Kidney (tissue), 14 donors: Measurements from ENCODE around the gene GPN1. TPM values are rescaled to one million over a fixed set of nuclear protein-coding genes. Genes with fewer than 3 reads are reported as not detected.

Experiments used
- DNase-seq, 5 donors: peaks; one replicate each; pipeline ENCODE4 v3.0.0-alpha.2; 2013 to 2020
- FAIRE-seq: peaks from 2 replicates; lab custom pipeline; 2012; peaks lifted over from hg19 to GRCh38; lab: Jason Lieb, UNC
- H3K27ac ChIP-seq, 2 donors: one replicate each; pipeline ENCODE4 v1.7.0; 2013; ENCODE audit warnings: low read depth in 2 of 2, low read length in 2 of 2, inconsistent platforms in 1 of 2
- H3K27me3 ChIP-seq: one replicate; pipeline ENCODE4 v1.7.1; 2013; ENCODE audit warnings: low read length, inconsistent platforms; ENCODE audit not compliant: control insufficient read depth, insufficient read depth
- H3K36me3 ChIP-seq, 3 donors: one replicate each; pipeline versions ENCODE4 v1.7.0 to v1.7.1; 2013; ENCODE audit warnings: low read length in 3 of 3, control low read depth in 1 of 3, inconsistent platforms in 1 of 3; ENCODE audit not compliant: insufficient read depth in 3 of 3, control insufficient read depth in 2 of 3
- H3K4me1 ChIP-seq, 3 donors: one replicate each; pipeline versions ENCODE4 v1.7.0 to v1.7.1; 2013; ENCODE audit warnings: low read length in 3 of 3, inconsistent platforms in 1 of 3, low read depth in 1 of 3; ENCODE audit not compliant: control insufficient read depth in 2 of 3, insufficient read depth in 2 of 3
- H3K4me3 ChIP-seq, 3 donors: one replicate each; pipeline versions ENCODE4 v1.7.0 to v1.8.1; 2013; ENCODE audit warnings: low read length in 3 of 3, control low read depth in 1 of 3, inconsistent platforms in 1 of 3
- H3K9ac ChIP-seq, 3 donors: one replicate each; pipeline versions ENCODE4 v1.7.0 to v1.7.1; 2013; ENCODE audit warnings: low read length in 3 of 3, control low read depth in 1 of 3, inconsistent platforms in 1 of 3
- H3K9me3 ChIP-seq, 3 donors: one replicate each; pipeline versions ENCODE4 v1.7.0 to v1.7.1; 2013; ENCODE audit warnings: low read length in 3 of 3, control low read depth in 1 of 3, inconsistent platforms in 1 of 3; ENCODE audit not compliant: control insufficient read depth in 2 of 3, insufficient read depth in 1 of 3
- CTCF ChIP-seq: IDR thresholded peaks from 3 replicates; pipeline ENCODE4 v1.5.1; 2012; ENCODE audit warnings: mild to moderate bottlenecking, moderate library complexity, borderline replicate concordance; ENCODE audit not compliant: insufficient read depth; ENCODE audit errors: extremely low read depth
- intact Hi-C: fragments of 100-400 bp; cut with DNase I; formaldehyde crosslinking; loops from one replicate; pipeline ENCODE4 v1.11.1; 2022
- polyA plus RNA-seq: library from polyadenylated mRNA; stranded (reverse); fragments of 350-450 nt; fragmentation: Illumina TruSeq; extraction: RNeasy Lipid Tissue Mini Kit (QIAGEN cat#74804); gene quantifications from one replicate; pipeline ENCODE4 v1.2.3, GENCODE V29; 2014; ENCODE audit warnings: low read depth, low replicate concordance; ENCODE audit not compliant: insufficient read depth
- total RNA-seq: library from RNA; stranded (reverse); fragmentation: NEBNext Ultra II Directional; extraction: Animal tissue kit (Norgen Biotek cat#: 25700); gene quantifications from one replicate; pipeline ENCODE4 v1.2.1, GENCODE V29; 2021
- donor health status: control.
- donor health status: control.
- donor health status: control.
- donor health status: control.
- donor health status: control.
- donor health status: DM: yes; HTN: yes; CAD: no.
- donor health status: Normal renal cell carcinoma (clear cell type).

GPN1 gene
- total and polyA plus RNA-seq, 2 donors from 2014 or later: 28.1 to 31.6 TPM

- Histone ChIP-seq H3K9me3 (no peaks in the 10 kb centered on the region), H3K36me3 (peaks cover 0 to 24% (median 19%) of the 10 kb centered on the region in 3 donors), H3K4me1 (no peaks in the 10 kb centered on the region), H3K27ac (no peak overlapping the region), H3K4me3 (no peak overlapping the region), H3K9ac (no peak overlapping the region), H3K27me3 (no peaks in the 10 kb centered on the region)
- intact Hi-C loops: no loop called here
- FAIRE-seq (no peak), DNase-seq (no peak)
- TF ChIP-seq CTCF: no peak
Observed at GRCh38 chr2:27685577-27685976, 56.7 kb downstream of the GPN1 start.

GRCh38 chr2:27687232-27687631 lies 58.4 kb downstream of the GPN1 start:
- no peak for DNase-seq
- Histone ChIP-seq H3K9me3 (no peaks in the 10 kb centered on the region), H3K9ac (no peak overlapping the region), H3K27me3 (no peaks in the 10 kb centered on the region), H3K36me3 (peaks cover 0 to 24% (median 19%) of the 10 kb centered on the region in 3 donors), H3K4me1 (no peaks in the 10 kb centered on the region), H3K27ac (no peak overlapping the region), H3K4me3 (no peak overlapping the region)
- TF ChIP-seq CTCF: no peak
- FAIRE-seq: no peak
- intact Hi-C loops: no loop called here

- no peak for FAIRE-seq
- intact Hi-C loops: no loop called here
- H3K9me3 ChIP-seq: no peaks in the 10 kb centered on the region
- H3K4me1 ChIP-seq: no peaks in the 10 kb centered on the region
- no peak overlapping the region for H3K9ac ChIP-seq
- no peak for TF ChIP-seq CTCF
- H3K27ac ChIP-seq: no peak overlapping the region
- no peak for DNase-seq
- no peak overlapping the region for H3K4me3 ChIP-seq
- H3K36me3 ChIP-seq: peaks cover 2 to 24% (median 17%) of the 10 kb centered on the region in 3 donors
- no peaks in the 10 kb centered on the region for H3K27me3 ChIP-seq
Observed at GRCh38 chr2:27689424-27689823, 60.6 kb downstream of the GPN1 start.

GRCh38 chr2:27690052-27690451 lies 61.2 kb downstream of the GPN1 start:
- Histone ChIP-seq H3K27me3 (no peaks in the 10 kb centered on the region), H3K36me3 (peaks cover 2 to 23% (median 16%) of the 10 kb centered on the region in 3 donors), H3K4me1 (no peaks in the 10 kb centered on the region), H3K9me3 (no peaks in the 10 kb centered on the region), H3K9ac (no peak overlapping the region), H3K4me3 (no peak overlapping the region), H3K27ac (no peak overlapping the region)
- FAIRE-seq: no peak
- no peak for TF ChIP-seq CTCF
- intact Hi-C loops: no loop called here
- no peak for DNase-seq
